ENCODE data around the gene HIVEP2. TPM values are rescaled to one million over a fixed set of nuclear protein-coding genes. Genes with fewer than 3 reads are reported as not detected.

Gene HIVEP2
- total RNA-seq, 1 donor from 2014 or later: 13.2 TPM

DNA sequence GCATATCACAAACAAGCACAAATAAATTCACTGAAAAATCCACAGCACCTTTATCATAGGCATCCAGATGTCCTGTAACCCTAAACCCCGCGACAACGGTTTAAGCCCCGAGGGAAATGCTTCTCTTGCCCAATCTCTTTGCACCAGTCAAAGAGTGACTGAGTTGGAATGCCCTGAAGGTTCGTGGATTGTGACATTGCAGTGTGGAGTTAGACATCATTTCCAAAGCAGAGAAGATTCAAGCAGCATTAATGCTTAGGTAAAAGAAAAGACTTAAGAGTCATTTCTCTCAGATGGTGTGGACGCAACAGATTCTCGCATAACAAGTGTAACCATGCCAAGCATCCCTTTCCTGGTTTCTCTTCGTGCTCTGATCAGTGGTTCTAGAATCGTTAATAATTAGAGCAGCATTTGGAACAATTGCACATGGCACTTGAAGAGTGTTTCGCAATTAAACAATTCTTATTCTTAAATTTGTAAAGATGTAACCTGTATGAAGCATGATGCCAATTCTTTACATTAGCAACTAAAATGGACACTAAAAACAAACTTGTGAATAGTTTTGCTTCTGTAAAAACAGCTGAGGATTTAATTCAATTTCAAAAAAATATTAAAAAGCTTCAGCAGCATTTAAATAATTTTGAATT lies 121.6 kb downstream of the HIVEP2 start:
- no peak for DNase-seq (ENCODE audit: low spot score)

- no peak for DNase-seq (ENCODE audit: low spot score)
Measured at GRCh38 chr6:142822842-142823241, 122.1 kb downstream of the HIVEP2 start.

GRCh38 chr6:142822383-142822782 lies 122.6 kb downstream of the HIVEP2 start:
- DNase-seq (ENCODE audit: low spot score): no peak

DNA sequence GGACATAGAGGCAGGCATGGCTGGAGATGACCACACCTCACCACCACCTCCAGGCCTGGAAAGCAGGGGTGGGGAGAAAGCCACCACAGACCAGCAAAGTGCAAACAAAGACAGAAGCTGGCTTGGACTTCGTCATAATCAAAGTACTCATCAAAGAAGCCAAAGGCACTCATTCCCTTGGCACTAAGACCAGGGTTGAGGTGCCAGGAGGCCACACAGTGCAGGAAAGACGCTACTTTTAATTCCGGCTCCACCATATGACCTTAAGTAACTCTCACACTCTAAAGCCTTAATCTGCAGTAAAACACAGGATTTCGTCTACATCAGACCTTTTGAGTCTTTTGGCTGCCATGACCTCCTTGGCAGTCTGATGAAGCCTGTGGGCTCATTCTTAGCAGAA lies 123.1 kb downstream of the HIVEP2 start:
- DNase-seq (ENCODE audit: low spot score): no peak

DNA sequence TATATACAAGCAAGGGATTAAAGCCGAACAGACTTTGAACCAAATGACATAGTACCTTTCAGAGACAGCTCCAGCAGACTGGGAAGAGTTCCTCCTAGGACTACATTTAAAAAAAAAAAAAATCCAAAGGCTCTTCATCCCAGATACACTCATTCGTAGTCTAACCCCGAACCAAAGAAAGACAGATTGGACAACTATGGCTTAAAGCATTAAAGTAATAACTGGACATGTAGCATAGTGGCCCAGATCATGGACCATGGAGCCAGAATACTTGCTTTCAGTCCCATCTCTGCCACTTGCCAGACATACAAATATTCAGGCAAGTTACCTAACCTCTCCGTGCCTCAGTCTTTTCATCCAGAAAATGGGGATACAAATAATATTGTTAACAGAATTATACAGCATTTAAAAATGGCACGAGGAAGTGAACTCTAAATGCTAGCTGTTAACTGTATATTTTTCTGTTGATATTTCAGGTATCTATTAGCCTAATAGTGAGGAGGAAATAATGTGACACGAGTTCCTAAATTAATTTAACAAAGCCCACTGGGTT lies 123.7 kb downstream of the HIVEP2 start:
- DNase-seq (ENCODE audit: low spot score): no peak

DNA sequence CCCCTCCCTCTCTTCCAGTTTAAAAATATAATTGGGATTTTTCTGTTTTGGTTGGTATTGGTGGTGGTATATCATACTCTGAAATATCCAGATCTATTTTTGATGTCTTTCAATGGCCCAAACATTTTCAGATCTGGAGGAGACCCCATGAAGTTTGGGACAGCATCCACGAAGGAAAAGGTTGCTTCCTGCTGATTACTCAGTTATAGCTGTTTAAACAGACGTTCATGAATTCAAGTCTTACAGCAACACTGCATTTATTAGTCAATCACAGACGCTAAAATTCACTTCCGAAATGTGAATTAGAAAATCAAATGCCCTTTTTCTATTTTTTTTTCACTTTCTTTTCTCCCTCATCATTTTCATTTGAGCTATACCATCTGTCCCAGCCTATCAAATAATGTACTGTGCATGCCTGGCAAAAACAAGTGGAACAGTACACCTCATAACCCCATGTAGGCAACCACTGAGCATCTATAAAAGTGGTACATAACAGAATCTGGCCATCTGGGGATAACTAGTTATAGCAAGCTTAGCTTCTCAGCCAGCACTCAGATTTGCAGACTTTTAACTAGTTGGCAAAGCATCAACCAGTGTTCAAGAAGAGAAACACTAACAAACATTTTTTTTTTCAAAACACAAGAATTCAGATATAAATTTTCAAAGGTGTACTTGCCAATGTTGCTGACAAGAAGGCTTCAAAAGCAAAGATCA lies 124.5 kb downstream of the HIVEP2 start:
- no peak for DNase-seq (ENCODE audit: low spot score)

GRCh38 chr6:142819603-142820337 lies 125.2 kb downstream of the HIVEP2 start:
- DNase-seq (ENCODE audit: low spot score): no peak

- DNase-seq (ENCODE audit: low spot score): no peak
Measured at GRCh38 chr6:142816486-142816885, 128.5 kb downstream of the HIVEP2 start.

GRCh38 chr6:142816031-142816430 lies 128.9 kb downstream of the HIVEP2 start:
- no peak for DNase-seq (ENCODE audit: low spot score)

DNA sequence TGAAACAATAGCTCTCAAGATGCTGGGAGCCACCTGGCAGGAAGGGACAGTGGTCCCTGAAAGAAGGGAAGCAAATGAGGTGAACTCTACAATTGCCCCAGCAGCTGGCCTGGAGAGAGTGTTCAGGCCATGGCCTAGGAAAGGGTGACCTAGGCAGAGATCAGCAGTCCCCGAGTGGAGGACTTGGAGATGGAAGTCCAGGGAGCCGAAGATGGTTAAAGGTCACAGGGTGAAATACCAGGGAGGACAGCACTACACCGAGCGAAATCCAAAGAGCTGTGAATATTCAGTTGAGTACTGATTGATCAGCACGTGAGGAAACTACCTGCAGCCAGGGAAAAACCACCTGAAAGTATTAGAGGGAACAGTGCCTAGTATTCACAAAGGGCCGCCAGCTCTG lies 133.1 kb downstream of the HIVEP2 start:
- no peak for DNase-seq (ENCODE audit: low spot score)

- no peak for DNase-seq (ENCODE audit: low spot score)
Measured at GRCh38 chr6:142810952-142811514, 133.9 kb downstream of the HIVEP2 start.

GRCh38 chr6:142809947-142810346 lies 135.0 kb downstream of the HIVEP2 start:
- no peak for DNase-seq (ENCODE audit: low spot score)

- no peak for DNase-seq (ENCODE audit: low spot score)
Measured at GRCh38 chr6:142808405-142809061, 136.4 kb downstream of the HIVEP2 start.

GRCh38 chr6:142805042-142805441 lies 139.9 kb downstream of the HIVEP2 start:
- no peak for DNase-seq (ENCODE audit: low spot score)

DNA sequence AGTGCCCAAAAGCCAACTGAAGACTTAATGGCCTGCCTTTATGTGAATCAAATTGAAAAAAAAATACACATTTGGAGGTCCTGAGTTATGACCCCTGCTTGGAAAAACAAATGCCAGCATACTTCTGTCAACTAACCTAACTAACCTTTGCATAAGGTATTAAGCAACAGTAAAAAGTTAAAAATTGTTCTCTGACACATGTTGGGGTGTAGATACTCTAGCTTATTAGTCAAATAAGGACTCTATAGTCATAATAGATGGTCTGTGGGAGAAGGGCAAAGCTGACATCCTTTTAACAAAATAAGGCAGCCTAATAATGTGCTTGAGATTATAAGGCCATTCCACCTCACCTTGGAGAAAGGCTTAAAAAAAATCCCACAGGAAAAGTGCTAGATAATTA lies 140.5 kb downstream of the HIVEP2 start:
- no peak for DNase-seq (ENCODE audit: low spot score)

GRCh38 chr6:142803495-142804058 lies 141.4 kb downstream of the HIVEP2 start:
- no peak for DNase-seq (ENCODE audit: low spot score)

DNA sequence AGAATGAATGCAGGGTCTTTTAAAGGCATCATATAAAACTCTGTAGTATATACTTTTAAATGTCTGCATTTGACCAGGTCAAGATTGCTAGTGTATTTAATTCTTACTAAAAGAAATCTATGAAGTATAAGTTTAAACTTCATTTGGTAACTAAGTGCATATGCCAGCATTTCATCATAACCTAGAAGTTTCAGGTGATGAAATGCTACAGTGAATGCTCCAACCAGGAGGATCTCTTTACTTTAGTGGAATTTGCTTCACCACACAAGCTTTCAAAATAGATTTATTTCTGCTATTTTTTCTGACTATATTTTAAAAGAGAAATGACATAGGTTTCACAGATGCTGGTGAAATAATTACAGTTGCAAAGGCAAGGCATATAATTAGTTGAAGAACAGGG lies 141.9 kb downstream of the HIVEP2 start:
- DNase-seq (ENCODE audit: low spot score): no peak

DNA sequence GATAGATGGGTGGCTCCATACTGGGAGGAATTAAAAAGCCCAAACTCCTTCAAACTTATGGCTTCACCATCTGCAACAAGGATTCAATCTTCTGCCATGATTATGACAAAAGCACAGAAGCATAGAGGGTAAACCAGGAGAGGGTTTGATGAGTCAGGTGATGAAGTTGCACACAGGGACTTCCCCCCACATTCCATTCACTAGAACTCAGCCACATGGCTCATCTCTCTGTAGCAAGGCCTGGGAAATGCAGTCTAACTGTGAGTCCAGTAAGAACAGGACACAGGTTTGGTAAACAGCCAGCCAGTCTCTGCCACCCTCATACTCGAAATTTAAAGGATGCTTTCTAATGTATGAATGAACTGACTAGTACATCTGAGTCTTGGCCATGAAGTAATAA lies 142.9 kb downstream of the HIVEP2 start:
- DNase-seq (ENCODE audit: low spot score): no peak

GRCh38 chr6:142800240-142800639 lies 144.7 kb downstream of the HIVEP2 start:
- no peak for DNase-seq (ENCODE audit: low spot score)

GRCh38 chr6:142799639-142800038 lies 145.3 kb downstream of the HIVEP2 start:
- no peak for DNase-seq (ENCODE audit: low spot score)

- DNase-seq (ENCODE audit: low spot score): no peak
Measured at GRCh38 chr6:142797159-142797558, 147.8 kb downstream of the HIVEP2 start.

Data from mesenteric fat pad (tissue), 1 donor.